H9 (cell line): ENCODE data around the gene RGS6. TPM values are rescaled to one million over a fixed set of nuclear protein-coding genes. Genes with fewer than 3 reads are reported as not detected.

Source experiments
- DNase-seq: peaks from one replicate; pipeline ENCODE4 v3.0.0-alpha.2; 2017
- H2AFZ ChIP-seq: one replicate; pipeline ENCODE4 v1.6.1; 2013; ENCODE audit warnings: mild to moderate bottlenecking, low read length, control low read depth, moderate library complexity
- H2AK5ac ChIP-seq: 2 replicates; pipeline ENCODE4 v1.6.1; 2013; ENCODE audit warnings: low read length, control low read depth, mixed read lengths; ENCODE audit not compliant: insufficient read length
- H2BK120ac ChIP-seq: one replicate; pipeline ENCODE4 v1.6.1; 2013; ENCODE audit warnings: low read depth, mild to moderate bottlenecking, low read length, control low read depth, inconsistent platforms; ENCODE audit not compliant: poor library complexity, severe bottlenecking
- H2BK12ac ChIP-seq: 2 replicates; pipeline ENCODE4 v1.6.1; 2013; ENCODE audit warnings: low read length, control low read depth, mixed read lengths, low read depth; ENCODE audit not compliant: insufficient read length
- H2BK15ac ChIP-seq: 2 replicates; pipeline ENCODE4 v1.6.1; 2013; ENCODE audit warnings: low read depth, low read length, control low read depth
- H2BK20ac ChIP-seq: one replicate; pipeline ENCODE4 v1.6.1; 2013; ENCODE audit warnings: low read depth, mild to moderate bottlenecking, low read length, control low read depth, inconsistent platforms; ENCODE audit not compliant: poor library complexity, severe bottlenecking
- H2BK5ac ChIP-seq: 2 replicates; pipeline ENCODE4 v1.6.1; 2013; ENCODE audit warnings: low read length, control low read depth, mixed read lengths; ENCODE audit not compliant: insufficient read length
- H3K14ac ChIP-seq: 2 replicates; pipeline ENCODE4 v1.6.1; 2013; ENCODE audit warnings: low read length, control low read depth; ENCODE audit not compliant: insufficient read depth
- H3K18ac ChIP-seq: 2 replicates; pipeline ENCODE4 v1.6.1; 2013; ENCODE audit warnings: low read depth, mild to moderate bottlenecking, mixed read lengths, low read length, control low read depth; ENCODE audit not compliant: insufficient read length
- H3K23ac ChIP-seq: 2 replicates; pipeline ENCODE4 v1.6.1; 2013; ENCODE audit warnings: low read length, control low read depth, mixed read lengths, low read depth; ENCODE audit not compliant: insufficient read length
- H3K23me2 ChIP-seq: 2 replicates; pipeline ENCODE4 v1.6.1; 2013; ENCODE audit warnings: low read depth, mild to moderate bottlenecking, mixed read lengths, low read length, control low read depth; ENCODE audit not compliant: insufficient read length, poor library complexity, severe bottlenecking
- H3K27ac ChIP-seq: 2 replicates; pipeline ENCODE4 v1.5.1; 2013; ENCODE audit warnings: low read length, control low read depth, mixed read lengths, low read depth; ENCODE audit not compliant: insufficient read length
- H3K27me3 ChIP-seq: 2 replicates; pipeline ENCODE4 v1.6.1; 2013; ENCODE audit warnings: low read length, control low read depth, inconsistent platforms; ENCODE audit not compliant: insufficient read depth
- H3K4ac ChIP-seq: 2 replicates; pipeline ENCODE4 v1.6.1; 2013; ENCODE audit warnings: low read depth, mild to moderate bottlenecking, control low read depth, inconsistent platforms, low read length, moderate library complexity
- H3K4me1 ChIP-seq: 2 replicates; pipeline ENCODE4 v1.6.1; 2013; ENCODE audit warnings: low read length, control low read depth, inconsistent platforms; ENCODE audit not compliant: insufficient read depth
- H3K4me2 ChIP-seq: 2 replicates; pipeline ENCODE4 v1.6.1; 2013; ENCODE audit warnings: low read length, control low read depth, mixed read lengths; ENCODE audit not compliant: insufficient read length, insufficient read depth
- H3K56ac ChIP-seq: 2 replicates; pipeline ENCODE4 v1.6.1; 2013; ENCODE audit warnings: low read depth, mild to moderate bottlenecking, mixed read lengths, low read length, control low read depth; ENCODE audit not compliant: insufficient read length
- H3K79me1 ChIP-seq: 2 replicates; pipeline ENCODE4 v1.6.1; 2013; ENCODE audit warnings: low read depth, mild to moderate bottlenecking, moderate library complexity, low read length, control low read depth, inconsistent platforms; ENCODE audit not compliant: insufficient read depth, poor library complexity, severe bottlenecking
- H3K79me2 ChIP-seq: 2 replicates; pipeline ENCODE4 v1.6.1; 2013; ENCODE audit warnings: low read length, control low read depth, inconsistent platforms; ENCODE audit not compliant: insufficient read depth
- H3K9ac ChIP-seq: 2 replicates; pipeline ENCODE4 v1.6.1; 2013; ENCODE audit warnings: low read length, control low read depth, mixed read lengths; ENCODE audit not compliant: insufficient read length; ENCODE audit errors: extremely low read depth
- H3K9me3 ChIP-seq: one replicate; pipeline ENCODE4 v1.6.1; 2013; ENCODE audit warnings: low read depth, low read length, inconsistent platforms; ENCODE audit not compliant: control insufficient read depth
- H3T11ph ChIP-seq: one replicate; pipeline ENCODE4 v1.6.1; 2013; ENCODE audit warnings: mild to moderate bottlenecking, low read length, control low read depth, inconsistent platforms
- H4K20me1 ChIP-seq: one replicate; pipeline ENCODE4 v1.6.1; 2013; ENCODE audit not compliant: control insufficient read depth, insufficient read length, insufficient read depth
- H4K5ac ChIP-seq: 2 replicates; pipeline ENCODE4 v1.6.1; 2013; ENCODE audit warnings: low read depth, mild to moderate bottlenecking, mixed read lengths, low read length, control low read depth; ENCODE audit not compliant: insufficient read length
- H4K8ac ChIP-seq: replicated peaks from 2 replicates; pipeline ENCODE4 v1.6.1; 2013; ENCODE audit warnings: low read length, control low read depth, mixed read lengths, low read depth; ENCODE audit not compliant: insufficient read length
- H4K91ac ChIP-seq: 2 replicates; pipeline ENCODE4 v1.6.1; 2013; ENCODE audit warnings: low read depth, mild to moderate bottlenecking, moderate library complexity, mixed read lengths, low read length, control low read depth; ENCODE audit not compliant: insufficient read length
- H3K27ac Mint-ChIP-seq, 3 experiments: 2 replicates in 2 of 3; 3 replicates in 1 of 3; pipeline ENCODE4 v1.8.0; 2020 to 2021; ENCODE audit warnings: mixed read lengths in 3 of 3, mild to moderate bottlenecking in 1 of 3, moderate library complexity in 1 of 3
- H3K27me3 Mint-ChIP-seq: 2 replicates; pipeline ENCODE4 v1.8.0; 2021; ENCODE audit warnings: low read depth, mild to moderate bottlenecking, moderate library complexity, mixed read lengths
- H3K36me3 Mint-ChIP-seq, 3 experiments: 2 replicates in 2 of 3; 3 replicates in 1 of 3; pipeline ENCODE4 v1.8.0; 2020 to 2021; ENCODE audit warnings: low read depth in 3 of 3, mixed read lengths in 3 of 3; ENCODE audit not compliant: insufficient read depth in 1 of 3
- H3K4me1 Mint-ChIP-seq, 2 experiments: 2 replicates each; pipeline ENCODE4 v1.8.0; 2020; ENCODE audit warnings: mixed read lengths in 2 of 2
- H3K4me3 Mint-ChIP-seq, 2 experiments: 2 replicates in 1 of 2; 3 replicates in 1 of 2; pipeline ENCODE4 v1.8.0; 2020 to 2021; ENCODE audit warnings: mild to moderate bottlenecking in 2 of 2, mixed read lengths in 2 of 2, moderate library complexity in 1 of 2
- H3K9me3 Mint-ChIP-seq, 2 experiments: 2 replicates in 1 of 2; 3 replicates in 1 of 2; pipeline ENCODE4 v1.8.0; 2020; ENCODE audit warnings: mild to moderate bottlenecking in 2 of 2, mixed read lengths in 2 of 2, moderate library complexity in 1 of 2
- CTCF ChIP-seq: fragments of 200-600 bp; sonication (generic); conservative IDR thresholded peaks from 3 replicates; pipeline ENCODE4 v1.8.0; 2021; ENCODE audit warnings: antibody characterized with exemption, mild to moderate bottlenecking
- WGBS: extraction: QIAGEN DNeasy Blood & Tissue Kit; methylation state at CpG from one replicate; pipeline ENCODE4 v1.1.7; 2013; ENCODE audit warnings: missing lambda C conversion rate, low lambda C conversion rate, mixed read lengths; ENCODE audit not compliant: insufficient read length; ENCODE audit errors: extremely low coverage; 5-methylcytosine and 5-hydroxymethylcytosine counted together
- total RNA-seq: library from RNA; stranded (reverse); gene quantifications from 2 replicates; pipeline ENCODE4 v1.2.1, GENCODE V29; 2021

RGS6 gene
- total RNA-seq, 1 experiment from 2014 or later, result 3.0 TPM

GRCh38 chr14:72450473-72451044 lies 518.3 kb downstream of the RGS6 start:
- H3K18ac ChIP-seq, result no peak overlapping the region
- no peak overlapping the region for H3K23ac ChIP-seq
- no peaks in the 10 kb centered on the region for H3K79me1 ChIP-seq
- H3K4me2 ChIP-seq, result no peak overlapping the region
- H4K8ac ChIP-seq, result no peak overlapping the region
- H3K14ac ChIP-seq, result no peak overlapping the region
- no CpG with 5 or more reads among the region's 7 CpGs for WGBS
- Mint-ChIP-seq H3K4me1 (peaks cover 8 to 12% of the 10 kb centered on the region in 2 experiments), H3K27ac (peak overlapping the region in 2 of 3 experiments; percentile 86 to 89; a peak in 2 of 7 replicates), H3K27me3 (no peaks in the 10 kb centered on the region; the same call in 1 of the 2 replicates), H3K4me3 (no peak overlapping the region), H3K36me3 (no peaks in the 10 kb centered on the region; a peak in 1 of 7 replicates), H3K9me3 (no peaks in the 10 kb centered on the region)
- H3K4ac ChIP-seq, result no peak overlapping the region
- H3K56ac ChIP-seq, result no peak overlapping the region
- H3K79me2 ChIP-seq, result no peaks in the 10 kb centered on the region
- no peak overlapping the region for H4K91ac ChIP-seq
- TF ChIP-seq CTCF, result no peak
- H2AK5ac ChIP-seq, result no peak overlapping the region
- H3T11ph ChIP-seq, result no peak overlapping the region
- H2BK20ac ChIP-seq, result no peak overlapping the region
- no peak overlapping the region for H2BK12ac ChIP-seq
- H4K20me1 ChIP-seq, result no peaks in the 10 kb centered on the region
- no peak overlapping the region for H4K5ac ChIP-seq
- H2BK15ac ChIP-seq, result no peak overlapping the region
- no peak for DNase-seq
- no peaks in the 10 kb centered on the region for H3K23me2 ChIP-seq
- H2BK120ac ChIP-seq, result no peak overlapping the region
- peaks cover 2% of the 10 kb centered on the region; the same call in 1 of the 2 replicates for H3K4me1 ChIP-seq
- no peak overlapping the region for H2BK5ac ChIP-seq
- H3K27me3 ChIP-seq, result no peaks in the 10 kb centered on the region
- no peak overlapping the region for H2AFZ ChIP-seq
- no peak overlapping the region for H3K27ac ChIP-seq
- H3K9me3 ChIP-seq, result no peaks in the 10 kb centered on the region
- no peak overlapping the region for H3K9ac ChIP-seq
